ENCODE data around the gene TMEM131.
"Not testable (repeated sequence)": the region's sequence is repeated elsewhere in the genome, so short reads cannot be mapped to it uniquely, and the experiment has no call there.

TMEM131 gene

DNA sequence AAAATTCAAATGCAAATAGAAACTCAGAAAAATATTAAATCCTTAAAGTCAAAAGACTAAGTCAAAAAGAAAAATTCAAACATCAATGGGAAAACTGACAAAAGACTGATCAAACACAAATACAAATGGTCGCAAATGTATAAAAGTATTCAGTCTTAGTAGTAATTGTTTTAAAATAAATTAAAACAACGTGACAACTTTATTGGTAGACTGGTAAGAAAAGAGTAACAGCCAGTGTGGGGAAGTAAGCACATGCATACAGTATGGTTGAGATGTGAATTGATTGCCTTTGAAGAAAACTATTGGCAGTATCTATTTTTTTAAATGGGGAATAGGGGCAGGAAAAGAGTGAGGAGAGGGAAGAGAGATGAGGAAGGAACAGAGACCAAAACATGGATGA lies 9.8 kb downstream of the TMEM131 start:
- no peak for DNase-seq

DNA sequence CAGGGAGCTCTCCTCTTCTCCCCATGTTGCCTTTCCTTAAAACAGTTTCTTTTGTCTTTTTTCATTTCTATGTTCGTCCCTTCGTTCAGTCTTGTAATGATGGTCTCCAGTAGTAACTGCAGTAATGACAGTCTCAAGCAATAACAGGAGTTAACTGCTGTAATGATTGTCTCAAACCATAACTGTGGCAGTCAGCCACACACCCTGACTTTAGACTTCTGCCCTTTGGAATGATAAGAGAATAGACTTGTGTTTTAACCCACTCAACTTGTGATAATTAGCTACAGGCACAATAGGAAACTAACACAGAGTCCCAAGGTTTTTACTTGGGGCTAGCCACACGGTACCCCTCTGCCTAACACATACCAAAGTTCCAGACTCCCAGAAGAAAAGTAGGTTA lies 12.1 kb downstream of the TMEM131 start:
- DNase-seq: no peak

GRCh38 chr2:97983134-97983533 lies 12.6 kb downstream of the TMEM131 start:
- DNase-seq: no peak

DNA sequence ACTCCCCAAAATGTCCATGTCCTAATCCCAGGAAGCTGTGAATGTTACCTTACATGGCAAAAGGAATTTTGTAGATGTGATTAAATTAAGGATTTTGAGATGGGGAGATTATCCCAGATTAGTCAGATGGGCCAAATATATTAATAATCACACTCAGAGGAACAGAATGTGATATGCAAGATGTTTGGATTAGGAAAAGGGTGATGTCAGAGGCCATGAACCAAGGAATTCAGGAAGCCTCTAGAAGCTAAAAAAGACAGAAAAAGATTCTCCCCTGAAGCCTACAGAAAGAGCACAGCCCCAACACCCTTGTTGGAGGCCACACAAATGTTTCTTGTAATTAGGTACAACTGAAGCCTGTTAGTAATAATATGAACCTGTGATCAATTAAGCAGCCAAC lies 13.1 kb downstream of the TMEM131 start:
- no peak for DNase-seq

DNA sequence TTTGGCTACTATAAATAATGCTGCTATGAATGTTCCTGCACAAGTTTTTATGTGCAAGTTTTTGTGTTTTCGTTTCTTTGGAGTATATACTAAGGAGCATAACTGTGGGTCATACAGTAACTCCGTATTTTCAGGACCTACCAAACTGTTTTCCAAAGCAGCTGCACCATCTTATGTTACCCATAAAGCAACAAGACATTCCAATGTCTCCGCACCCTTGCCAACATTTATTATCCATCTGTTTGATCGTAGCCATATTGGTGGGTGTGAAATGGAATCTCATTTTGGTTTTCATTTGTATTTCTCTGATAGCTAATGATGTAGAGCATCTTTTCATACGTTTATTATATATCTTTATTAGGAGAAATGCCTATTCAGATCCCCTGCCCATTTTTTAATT lies 13.8 kb downstream of the TMEM131 start:
- DNase-seq: no peak

DNA sequence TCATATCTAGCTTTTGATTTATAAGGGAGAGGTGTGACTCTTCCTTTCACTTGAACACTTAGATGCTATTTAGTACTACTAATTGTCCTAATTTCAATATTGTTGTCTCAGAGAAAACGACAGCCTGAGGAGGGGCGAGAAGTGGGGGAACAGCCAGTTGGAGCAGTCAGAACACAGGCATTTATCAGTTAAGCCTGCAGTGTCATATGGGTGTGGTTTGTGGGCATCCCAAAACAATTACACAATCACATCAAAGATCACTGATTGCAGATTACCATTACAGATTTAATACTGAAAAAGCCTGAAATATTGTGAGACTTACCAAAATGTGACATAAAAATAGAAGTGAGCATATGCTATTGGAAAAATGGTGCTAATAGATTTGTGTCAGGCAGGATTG lies 15.8 kb downstream of the TMEM131 start:
- DNase-seq: no peak

- no peak for DNase-seq
These were observed 21.3 kb downstream of the TMEM131 start for GRCh38 chr2:97974471-97974870.

GRCh38 chr2:97970293-97971060 lies 25.3 kb downstream of the TMEM131 start:
- no peak for DNase-seq

DNA sequence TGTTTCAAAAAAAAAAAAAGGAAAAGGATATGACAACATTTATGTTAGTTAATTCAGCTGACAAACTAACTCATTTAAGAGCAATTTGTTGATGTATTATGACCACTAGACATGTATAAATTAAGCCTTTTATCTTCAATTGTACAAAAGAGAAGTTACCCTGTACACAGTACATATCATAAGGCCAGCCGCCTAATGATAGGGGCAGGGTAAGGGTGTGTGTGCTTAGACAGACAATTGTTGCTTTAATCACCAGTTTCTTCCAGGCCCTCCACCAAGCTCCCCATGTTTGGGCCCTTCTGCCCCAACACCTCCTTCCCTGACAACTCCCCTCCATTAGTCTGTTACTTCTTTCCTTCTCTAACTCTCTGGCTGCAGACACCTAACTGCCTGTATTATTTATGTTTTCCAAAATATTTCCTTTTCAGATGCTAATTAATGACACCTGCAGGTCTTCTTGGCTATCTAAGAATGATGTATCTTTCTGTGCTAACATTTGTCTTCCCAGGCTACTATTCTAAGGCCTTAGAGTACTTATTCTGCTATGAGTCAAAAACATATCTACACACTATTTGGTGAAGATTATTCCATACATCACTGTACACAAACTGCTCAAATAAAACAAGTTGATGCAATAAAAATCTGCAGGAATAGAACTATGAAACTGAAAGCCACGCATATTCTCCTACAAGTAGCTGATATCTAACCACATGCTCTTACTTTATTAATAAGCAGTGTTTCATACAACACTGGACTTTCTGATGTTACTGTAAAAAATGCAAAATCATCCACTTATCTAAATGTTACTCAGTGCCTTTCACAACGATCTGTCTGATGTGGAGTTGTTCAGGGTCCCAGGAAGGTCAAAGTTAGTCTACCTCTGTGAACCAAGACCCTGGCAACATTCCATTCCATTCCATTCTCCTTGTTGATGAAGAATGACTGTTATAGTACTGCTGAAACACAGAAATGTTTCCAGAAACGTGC lies 26.4 kb downstream of the TMEM131 start:
- no peak for DNase-seq

GRCh38 chr2:97967931-97968627 lies 27.7 kb downstream of the TMEM131 start:
- DNase-seq: no peak

- DNase-seq: no peak
These were observed 28.5 kb downstream of the TMEM131 start for GRCh38 chr2:97967216-97967592.

- DNase-seq: no peak
These were observed 29.1 kb downstream of the TMEM131 start for GRCh38 chr2:97966545-97967215.

- no peak for DNase-seq
These were observed 30.6 kb downstream of the TMEM131 start for GRCh38 chr2:97965116-97965515.

- no peak for DNase-seq
These were observed 31.9 kb downstream of the TMEM131 start for GRCh38 chr2:97963880-97964279.

- no peak for DNase-seq
These were observed 32.7 kb downstream of the TMEM131 start for GRCh38 chr2:97963079-97963406.

DNA sequence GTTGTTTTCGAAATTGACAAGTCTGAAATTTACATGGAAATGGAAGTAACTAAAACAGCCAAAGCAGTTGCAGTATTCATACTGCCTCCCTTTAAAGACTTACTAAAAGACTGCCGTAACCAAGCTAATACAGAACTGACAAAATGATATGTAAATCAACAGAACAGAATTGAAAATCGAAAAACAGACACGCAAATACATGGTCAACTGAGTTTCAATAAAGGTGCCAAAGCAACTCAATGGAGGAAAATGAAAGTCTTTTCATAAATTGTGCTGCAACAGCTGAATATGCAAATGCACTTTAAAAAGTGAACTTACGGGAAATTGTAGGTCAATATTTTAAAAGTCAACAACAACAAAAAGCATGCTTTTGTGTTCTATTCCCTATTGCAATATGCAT lies 34.2 kb downstream of the TMEM131 start:
- no peak for DNase-seq

DNA sequence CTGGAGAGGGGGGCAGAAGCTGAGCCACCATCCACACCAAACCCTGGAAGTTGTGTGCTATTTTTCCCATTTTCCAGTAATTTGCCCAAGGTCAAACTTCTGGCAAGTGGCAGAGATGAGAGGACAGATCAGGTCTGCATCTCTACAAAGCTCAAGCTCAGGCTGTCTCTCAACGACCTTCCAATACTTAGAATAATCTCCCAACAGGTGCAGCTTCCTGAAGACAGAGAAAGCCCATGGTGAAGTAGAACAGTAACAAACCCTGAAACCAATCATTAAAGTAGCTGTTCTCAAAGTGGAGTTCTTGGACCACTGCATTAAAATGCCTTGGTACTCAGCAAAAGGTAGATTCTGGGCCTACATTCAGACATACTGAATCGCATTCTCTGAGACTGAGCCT lies 37.6 kb downstream of the TMEM131 start:
- no peak for DNase-seq

DNA sequence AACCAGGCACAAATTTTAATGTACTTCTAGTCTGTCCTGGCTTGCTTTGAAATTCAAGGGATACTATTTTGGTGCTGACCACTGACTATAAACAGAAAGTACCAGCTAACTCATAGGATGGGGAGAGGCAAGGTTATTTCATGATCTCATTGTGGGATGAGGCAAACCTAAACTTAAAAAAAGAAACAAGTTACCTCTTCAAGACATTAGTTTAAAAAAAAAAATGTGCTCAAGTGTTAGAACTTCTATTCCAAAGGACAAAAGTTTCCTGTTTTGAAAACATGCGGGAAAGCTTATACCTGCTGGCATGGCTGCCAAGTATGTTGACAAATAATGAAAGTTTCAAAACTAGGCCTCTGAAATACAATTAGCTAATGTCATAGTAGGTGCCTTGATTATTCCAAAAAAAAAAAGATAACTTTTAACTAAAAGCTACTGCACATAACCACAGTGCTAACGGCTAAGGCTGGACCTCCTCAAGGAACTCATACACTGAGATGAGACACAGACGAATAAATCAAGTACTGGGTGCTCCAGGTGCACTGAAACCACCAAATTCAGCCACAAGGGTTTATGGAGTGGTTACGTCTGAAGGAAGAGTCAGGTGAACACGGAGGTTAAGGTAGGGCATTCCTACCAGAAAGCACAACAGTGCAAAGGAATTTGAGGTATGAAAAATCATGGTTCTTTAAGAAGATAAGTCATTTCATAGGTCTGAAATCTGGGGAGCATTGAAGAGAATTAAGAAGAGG lies 38.1 kb downstream of the TMEM131 start:
- DNase-seq: no peak

DNA sequence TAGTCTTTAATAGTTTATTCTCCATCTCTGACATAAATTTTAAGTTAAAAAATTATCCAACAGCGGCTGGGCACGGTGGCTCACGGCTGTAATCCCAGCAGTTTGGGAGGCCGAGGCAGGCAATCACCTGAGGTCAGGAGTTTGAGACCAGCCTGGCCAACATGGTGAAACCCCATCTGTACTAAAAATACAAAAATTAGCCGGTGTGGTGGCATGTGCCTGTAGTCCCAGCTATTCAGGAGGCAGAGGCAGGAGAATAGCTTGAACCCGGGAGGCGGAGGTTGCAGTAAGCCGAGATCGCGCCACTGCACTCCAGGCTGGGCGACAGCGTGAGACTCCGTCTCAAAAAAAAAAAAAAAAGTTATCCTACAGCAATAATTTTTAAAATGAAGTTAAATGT lies 39.0 kb downstream of the TMEM131 start:
- DNase-seq: not testable (repeated sequence)

DNA sequence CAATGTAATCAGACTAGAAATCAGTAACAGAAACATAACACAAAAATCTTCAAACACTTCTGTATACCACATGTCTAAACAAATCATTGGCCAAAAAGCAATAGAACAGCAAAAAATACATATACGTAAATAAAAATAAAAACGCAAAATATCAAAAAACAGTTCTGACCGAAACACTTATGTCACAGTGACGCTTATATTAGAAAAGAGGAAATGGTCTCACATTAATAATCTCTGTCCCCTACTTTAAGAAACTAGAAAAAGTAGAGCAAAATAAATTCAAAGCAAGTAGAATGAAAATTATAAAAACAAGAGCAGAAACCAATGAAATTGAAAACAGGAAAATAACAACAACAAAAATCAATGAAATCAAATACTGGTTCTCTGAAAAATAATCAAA lies 41.9 kb downstream of the TMEM131 start:
- no peak for DNase-seq

DNA sequence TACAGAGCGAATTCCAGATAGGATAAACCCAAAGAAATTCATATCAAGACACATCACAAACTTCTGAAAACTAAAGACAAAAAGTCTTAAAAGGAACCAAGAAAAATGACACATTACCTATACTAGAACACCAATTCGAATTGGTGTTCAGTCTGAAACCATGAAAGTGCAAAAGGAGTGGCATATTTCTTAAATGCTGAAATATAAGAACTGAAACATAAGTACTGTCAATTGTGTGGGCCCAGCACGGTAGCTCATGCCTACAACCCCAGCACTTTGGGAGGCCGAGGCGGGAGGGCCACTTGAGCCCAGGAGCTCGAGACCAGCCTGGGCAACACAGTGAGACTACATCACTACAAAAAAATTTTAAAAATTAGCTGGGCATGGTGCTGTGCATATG lies 43.4 kb downstream of the TMEM131 start:
- DNase-seq: no peak

GRCh38 chr2:97951155-97951680 lies 44.5 kb downstream of the TMEM131 start:
- DNase-seq: no peak
